Adrenal gland (tissue), 19 donors: ENCODE measurements around the gene ZP2. TPM values are rescaled to one million over a fixed set of nuclear protein-coding genes. Genes with fewer than 3 reads are reported as not detected.

ENCODE experiments used
- DNase-seq, 7 donors: peaks; one replicate each; pipeline ENCODE4 v3.0.0-alpha.2; 2019 to 2020
- H3K27ac ChIP-seq, 5 donors: fragments of 200-600 bp; sonication (generic) in 4 of 5; 1 replicate in 3 of 5; 2 replicates in 2 of 5; pipeline versions ENCODE4 v1.5.1 to v1.8.0; 2016 to 2020; ENCODE audit warnings: mild to moderate bottlenecking in 1 of 5
- H3K27me3 ChIP-seq: fragments of 200-600 bp; 2 replicates; pipeline ENCODE4 v1.8.0; 2021
- H3K36me3 ChIP-seq, 2 donors: fragments of 200-600 bp; replicated peaks in 1 of 2; 1 replicate in 1 of 2; 2 replicates in 1 of 2; pipeline versions ENCODE4 v1.5.1 to v1.8.0; 2018 to 2022
- H3K4me1 ChIP-seq, 2 donors: fragments of 200-600 bp; replicated peaks in 1 of 2; 1 replicate in 1 of 2; 2 replicates in 1 of 2; pipeline versions ENCODE4 v1.5.1 to v1.8.0; 2018 to 2021
- H3K4me3 ChIP-seq, 4 donors: fragments of 200-600 bp; sonication (generic) in 3 of 4; one replicate each; pipeline ENCODE4 v1.5.1; 2016 to 2018
- H3K9me3 ChIP-seq, 3 donors: fragments of 200-600 bp; sonication (generic) in 1 of 3; replicated peaks in 1 of 3; 1 replicate in 2 of 3; 2 replicates in 1 of 3; pipeline versions ENCODE4 v1.5.1 to v1.8.0; 2016 to 2021
- CTCF ChIP-seq, 6 experiments: fragments of 450-650 bp in 4 of 6; fragments of 200-600 bp in 2 of 6; sonication (generic) in 1 of 6; IDR thresholded peaks; 1 replicate in 5 of 6; 2 replicates in 1 of 6; pipeline versions ENCODE4 v1.5.1 to v1.8.0; 2016 to 2021; ENCODE audit warnings: antibody characterized with exemption in 6 of 6, mild to moderate bottlenecking in 2 of 6, moderate library complexity in 1 of 6
- POLR2A ChIP-seq, 2 donors: fragments of 450-650 bp; IDR thresholded peaks; one replicate each; pipeline ENCODE4 v1.6.1; 2017; ENCODE audit warnings: antibody characterized with exemption in 2 of 2, mild to moderate bottlenecking in 2 of 2, moderate library complexity in 1 of 2
- WGBS, 4 donors: extraction: QIAGEN DNeasy Blood & Tissue Kit in 2 of 4; methylation state at CpG; one replicate each; pipeline versions ENCODE4 v1.1.5 to v1.1.7; 2013 to 2017; 5-methylcytosine and 5-hydroxymethylcytosine counted together
- intact Hi-C, 2 donors: fragments of 100-400 bp; cut with DNase I; formaldehyde crosslinking; loops; one replicate each; pipeline versions ENCODE4 v1.14.1 to v1.15.0; 2022 to 2023
- long read RNA-seq, 10 donors: library from polyadenylated mRNA in 3 of 10; unstranded in 2 of 10; stranded (forward) in 1 of 10; transcript quantifications; one replicate each; pipeline ENCODE4 v2.0.0 and lab custom pipeline, GENCODE V29; 2021 to 2026
- polyA plus RNA-seq, 3 donors: library from polyadenylated mRNA; stranded (reverse); fragments of 200-250 nt in 2 of 3; fragments of 350-450 nt in 1 of 3; fragmentation: Illumina TruSeq in 1 of 3; extraction: RNeasy Lipid Tissue Mini Kit (QIAGEN cat#74804) in 1 of 3; gene quantifications; one replicate each; pipeline ENCODE4 v1.2.3, GENCODE V29; 2013 to 2014
- total RNA-seq, 9 donors: library from RNA; depleted of rRNA in 4 of 9; stranded (reverse); fragments of >200 nt in 4 of 9; fragments of 120-200 nt in 1 of 9; fragmentation: NEBNext Ultra II Directional in 1 of 9; extraction: Animal tissue kit (Norgen Biotek cat#: 25700) in 1 of 9; gene quantifications; one replicate each; pipeline versions ENCODE4 v1.1.0 to v1.2.4, GENCODE V29; 2013 to 2023
- donor health status: healthy with polysubstance abuse.
- donor health status: Bipolar disorder and iron deficiency.
- donor health status: DM: yes; HTN: yes; CAD: no.
- donor health status: DM: no; HTN: no; CAD: no.
- donor health status: DM: no; HTN: no; CAD: no.
- donor health status: DM: yes; HTN: yes; CAD: no.

The ZP2 gene
- total RNA-seq (not detected), polyA plus RNA-seq (not detected)
- long read RNA-seq, donor 1, result 0 reads
- long read RNA-seq, donor 2, result 0 reads
- long read RNA-seq, donor 3, result 0 reads
- long read RNA-seq, donor 4, result 0 reads
- long read RNA-seq, donor 5, result 0 reads
- long read RNA-seq, donor 6, result 0 reads
- long read RNA-seq, donor 7, result 0 reads
- long read RNA-seq, donor 8, result 0 reads
- long read RNA-seq, donor 9, result 0 reads
- long read RNA-seq, donor 10, result 0 reads

DNA sequence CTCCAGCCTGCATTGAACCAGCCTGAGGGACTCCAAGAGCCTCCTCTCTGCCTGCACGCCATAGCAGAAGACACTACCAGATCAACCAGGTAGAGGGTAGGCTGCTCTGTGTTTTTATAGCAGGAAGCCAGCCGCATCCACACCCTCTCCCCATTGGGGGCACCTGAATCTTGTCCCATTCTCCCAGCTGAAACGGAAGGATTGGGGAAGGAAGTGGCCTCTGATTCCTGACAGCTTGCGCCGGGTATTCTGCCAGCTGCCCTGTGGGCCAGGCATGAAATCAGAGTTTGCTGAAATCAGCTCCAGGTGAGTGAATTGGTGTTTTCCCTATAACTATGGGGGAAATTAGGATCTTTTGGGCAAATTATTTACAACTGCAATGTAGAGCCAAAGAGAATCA is at the start of gene ZP2:
ZP2 (minus strand) TSS at position 89 of the 400 bp plus-strand sequence; CDS start at position 62, 27 bp downstream.
- H3K4me3 ChIP-seq, result no peak within 1 kb of the TSS
- TF ChIP-seq CTCF (IDR thresholded peaks at IDR 0.05), result no peak
- no peak for TF ChIP-seq POLR2A (IDR thresholded peaks at IDR 0.05)
- H3K36me3 ChIP-seq, result no peaks in the 10 kb centered on the region
- no peaks in the 10 kb centered on the region for H3K9me3 ChIP-seq
- H3K27me3 ChIP-seq, result peaks cover 6% of the 10 kb centered on the region
- no peak within 1 kb of the TSS for H3K27ac ChIP-seq
- intact Hi-C loops, result no loop called here
- H3K4me1 ChIP-seq, result no peaks in the 10 kb centered on the region
- DNase-seq, result no peak
- WGBS, 4 donors, result 66 to 76% (median 69%) methylated on average over 4 to 5 of the region's 5 CpGs

- Histone ChIP-seq H3K4me1 (peaks cover 0 to 7% of the 10 kb centered on the region in 2 donors), H3K27ac (no peak overlapping the region), H3K36me3 (no peaks in the 10 kb centered on the region), H3K4me3 (no peak overlapping the region), H3K9me3 (no peaks in the 10 kb centered on the region), H3K27me3 (no peaks in the 10 kb centered on the region)
- no peak for DNase-seq
- WGBS, 4 donors, result 81 to 89% (median 83%) methylated on average over 4 of the region's 4 CpGs
- intact Hi-C loops, result no loop called here
- TF ChIP-seq POLR2A (IDR thresholded peaks at IDR 0.05) (no peak), CTCF (IDR thresholded peaks at IDR 0.05) (no peak)
Measured at GRCh38 chr16:21257284-21257683, 45.9 kb upstream of the ZP2 start.

GRCh38 chr16:21256636-21257035 is 45.3 kb upstream of the ZP2 start:
- WGBS, 4 donors, result 78 to 91% (median 83%) methylated on average over 2 of the region's 2 CpGs
- no peaks in the 10 kb centered on the region for H3K36me3 ChIP-seq
- intact Hi-C loops, result no loop called here
- TF ChIP-seq POLR2A (IDR thresholded peaks at IDR 0.05) (no peak), CTCF (IDR thresholded peaks at IDR 0.05) (no peak)
- no peaks in the 10 kb centered on the region for H3K27me3 ChIP-seq
- DNase-seq, result no peak
- no peaks in the 10 kb centered on the region for H3K9me3 ChIP-seq
- no peak overlapping the region for H3K4me3 ChIP-seq
- no peak overlapping the region for H3K27ac ChIP-seq
- H3K4me1 ChIP-seq, result peaks cover 0 to 7% of the 10 kb centered on the region in 2 donors

DNA sequence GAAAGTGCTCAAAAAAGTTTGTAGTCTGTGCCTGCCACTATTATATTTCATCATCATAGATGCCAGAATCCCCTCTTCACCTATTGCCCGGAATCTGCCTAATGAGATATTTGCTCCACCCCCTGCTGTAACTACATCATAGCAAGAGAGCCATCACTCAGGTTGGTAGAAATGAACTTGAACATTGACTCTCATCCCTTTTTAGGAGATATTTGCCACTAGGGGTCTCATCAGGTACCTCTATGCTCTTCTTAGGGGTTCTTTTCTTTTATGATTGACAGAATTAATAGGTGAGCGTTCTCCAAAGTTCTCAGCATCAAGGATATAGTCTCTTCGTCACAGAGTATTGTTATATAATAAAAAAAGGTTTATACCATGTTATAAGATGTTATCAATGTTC is 42.1 kb upstream of the ZP2 start:
- no peak for TF ChIP-seq CTCF (IDR thresholded peaks at IDR 0.05)
- no peak for TF ChIP-seq POLR2A (IDR thresholded peaks at IDR 0.05)
- Histone ChIP-seq H3K36me3 (no peaks in the 10 kb centered on the region), H3K27me3 (peaks cover 6% of the 10 kb centered on the region), H3K27ac (no peak overlapping the region), H3K9me3 (no peaks in the 10 kb centered on the region), H3K4me1 (no peaks in the 10 kb centered on the region), H3K4me3 (no peak overlapping the region)
- DNase-seq, result no peak
- intact Hi-C loops, result no loop called here
- 72 to 90% (median 82%) methylated on average over 3 of the region's 3 CpGs for WGBS, 4 donors
